T1000 (cell line): ENCODE measurements around the gene DUSP10.
A peak's percentile ranks its signal among the peaks of the same experiment; 100 is the strongest.

Experiments
- DNase-seq: peaks from one replicate; lab custom pipeline; 2025; ENCODE audit warnings: mixed read lengths; lab: John Stamatoyannopoulos, UW

The DUSP10 gene

GRCh38 chr1:221765527-221765926 is 23.6 kb upstream of the DUSP10 start:
- no peak for DNase-seq

GRCh38 chr1:221762121-221762520 is 20.2 kb upstream of the DUSP10 start:
- no peak for DNase-seq

DNA sequence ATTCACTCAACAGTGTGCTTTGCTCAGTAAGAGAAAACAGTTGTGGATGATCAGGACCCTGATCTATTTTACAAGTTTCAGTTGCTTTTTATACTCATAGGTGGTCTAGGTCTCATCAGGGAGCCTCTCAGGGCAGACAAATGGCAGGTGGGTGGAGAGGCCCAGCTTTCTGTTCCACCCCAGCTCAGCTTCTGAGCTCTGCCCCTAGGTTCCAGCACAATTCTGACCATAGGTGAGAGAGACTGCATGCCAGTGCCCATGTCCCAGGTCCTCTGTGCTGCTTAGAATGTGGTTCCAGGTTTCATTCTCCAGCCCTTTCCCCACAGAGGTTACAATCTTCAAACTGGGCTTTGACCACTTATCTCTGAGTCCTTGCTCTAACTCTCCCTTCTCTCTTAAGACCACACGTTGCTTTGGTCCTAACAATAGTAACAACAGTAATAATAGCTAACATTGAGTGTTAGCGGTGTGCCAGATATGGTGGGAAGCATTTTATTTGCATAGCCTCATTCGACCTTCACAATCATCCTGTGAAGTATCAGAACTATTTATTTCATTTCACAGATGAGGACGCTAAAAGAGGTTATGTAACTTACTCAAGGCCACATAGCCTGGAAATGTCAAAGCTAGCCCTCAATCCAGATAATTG is 19.6 kb upstream of the DUSP10 start:
- DNase-seq = no peak

DNA sequence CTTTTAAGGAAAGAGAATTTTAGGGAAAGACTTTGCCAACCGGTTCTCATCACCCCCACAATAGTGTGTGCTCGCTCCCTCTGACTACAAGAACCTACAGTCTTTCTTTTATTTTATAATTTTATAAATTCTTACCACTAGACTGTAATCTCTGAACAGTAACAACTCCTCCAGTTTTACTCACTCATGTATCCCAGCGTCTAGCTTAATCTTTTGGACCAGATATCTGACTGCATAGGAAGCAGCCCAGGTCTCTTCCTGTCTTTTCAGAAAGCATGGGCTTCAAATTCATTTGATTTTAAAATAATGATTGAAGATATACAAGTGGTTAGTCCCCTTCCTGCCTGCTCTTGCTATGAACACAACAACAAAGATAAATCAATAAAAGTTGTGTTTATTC is 19.0 kb upstream of the DUSP10 start:
- DNase-seq = no peak

- no peak for DNase-seq
These were observed 17.5 kb upstream of the DUSP10 start for GRCh38 chr1:221759436-221759835.

DNA sequence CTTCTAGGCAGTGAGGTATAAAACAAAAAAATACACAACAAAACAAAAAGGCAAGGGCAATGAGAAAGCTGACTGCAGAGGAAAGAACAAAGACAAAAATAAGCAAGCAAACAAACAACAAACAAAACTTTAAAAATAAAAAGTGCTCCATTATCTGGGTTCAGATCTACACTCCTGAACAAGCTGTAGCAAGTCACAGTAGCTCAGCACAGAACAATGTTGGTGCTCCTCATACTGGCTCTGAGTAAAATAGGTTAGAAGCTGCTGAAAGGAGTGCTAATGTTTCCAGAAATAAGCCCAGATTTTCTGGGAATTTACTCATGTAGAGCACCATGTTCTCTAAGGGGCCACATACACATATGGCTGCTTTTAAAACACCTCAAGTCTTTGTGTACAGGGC is 16.6 kb upstream of the DUSP10 start:
- no peak for DNase-seq

- no peak for DNase-seq
These were observed 15.1 kb upstream of the DUSP10 start for GRCh38 chr1:221756830-221757551.

- no peak for DNase-seq
These were observed 11.9 kb upstream of the DUSP10 start for GRCh38 chr1:221753828-221754188.

GRCh38 chr1:221751226-221751887 is 9.5 kb upstream of the DUSP10 start:
- no peak for DNase-seq

DNA sequence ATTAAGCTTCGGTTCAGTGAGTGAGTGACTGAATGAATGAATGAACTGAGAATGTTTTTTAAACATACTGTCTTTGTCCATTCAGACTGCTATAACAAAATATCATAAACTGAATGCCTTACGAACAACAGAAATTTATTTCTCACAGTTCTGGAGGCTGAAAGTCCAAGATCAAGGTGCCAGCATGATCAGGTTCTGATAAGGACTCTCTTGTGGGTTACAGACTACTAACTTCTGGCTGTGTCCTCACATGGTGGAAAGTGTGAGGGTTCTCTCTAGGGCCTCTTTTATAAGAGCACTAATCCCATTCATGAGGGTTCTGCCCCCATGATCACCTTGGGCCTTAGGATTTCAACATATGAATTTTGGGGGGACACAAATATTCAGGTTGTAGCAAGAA is 7.1 kb upstream of the DUSP10 start:
- no peak for DNase-seq

GRCh38 chr1:221747839-221748238 is 6.0 kb upstream of the DUSP10 start:
- DNase-seq = no peak

- no peak for DNase-seq
These were observed 1.7 kb upstream of the DUSP10 start for GRCh38 chr1:221743416-221744208.

- peak; percentile 73 for DNase-seq
These were observed 896 bp upstream of the DUSP10 start for GRCh38 chr1:221742555-221743415.

DNA sequence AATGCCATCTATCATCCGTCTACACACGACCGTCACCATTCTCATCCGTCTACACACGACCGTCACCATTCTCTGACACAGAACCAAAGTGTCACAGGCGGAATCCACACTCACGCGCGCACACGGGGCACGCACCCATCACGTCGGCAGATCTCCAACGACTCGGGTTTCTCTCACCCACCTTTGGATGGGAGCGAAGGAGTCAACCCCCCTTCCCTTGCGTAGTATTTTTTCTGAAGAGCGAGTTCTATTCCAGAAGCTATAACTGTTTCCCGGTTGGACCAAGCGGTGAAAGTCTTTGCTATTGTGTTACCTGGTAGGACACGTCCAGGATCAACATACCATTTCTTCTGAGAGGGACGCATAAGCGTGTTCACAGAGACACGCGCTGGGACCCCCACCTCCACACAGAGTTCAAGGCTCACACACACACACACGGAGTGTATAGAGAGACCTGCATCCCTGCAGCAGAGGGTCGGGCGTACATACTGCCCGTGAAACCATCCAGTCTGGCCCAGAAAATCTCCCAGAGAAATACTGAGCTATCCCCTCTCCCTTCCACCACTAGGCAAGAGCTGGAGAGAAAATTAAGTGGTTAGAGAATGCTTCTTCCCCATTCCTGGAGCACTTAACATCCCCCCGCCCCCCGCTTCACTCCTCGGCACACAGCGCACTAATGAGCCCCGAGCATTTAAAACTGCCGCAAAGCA is 741 bp downstream of the DUSP10 start:
- DNase-seq = no peak

- DNase-seq = no peak
These were observed 1.4 kb downstream of the DUSP10 start for GRCh38 chr1:221740369-221740992.

GRCh38 chr1:221739677-221740025 is 2.2 kb downstream of the DUSP10 start:
- no peak for DNase-seq

- DNase-seq = no peak
These were observed 2.7 kb downstream of the DUSP10 start for GRCh38 chr1:221739018-221739676.

DNA sequence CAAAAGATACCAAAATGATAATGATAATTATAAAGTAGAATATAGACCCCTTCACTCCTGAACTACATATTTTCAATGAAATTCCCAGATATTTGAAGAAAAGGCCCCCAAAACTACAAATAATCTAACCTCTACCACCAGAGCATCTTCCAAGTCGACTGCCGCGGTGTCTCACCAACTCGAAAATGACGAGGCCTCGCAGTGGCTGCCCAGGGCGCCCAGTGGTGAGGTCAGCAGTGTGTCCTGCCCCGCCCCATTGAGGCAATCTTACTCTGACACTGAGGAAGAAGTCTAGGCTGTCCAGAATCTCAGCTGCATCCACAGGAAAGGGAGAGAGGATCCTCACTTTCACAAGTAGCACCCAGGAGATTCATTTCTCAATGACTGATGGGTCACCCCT is 5.2 kb downstream of the DUSP10 start:
- DNase-seq = no peak

GRCh38 chr1:221735999-221736398 is 5.9 kb downstream of the DUSP10 start:
- no peak for DNase-seq

DNA sequence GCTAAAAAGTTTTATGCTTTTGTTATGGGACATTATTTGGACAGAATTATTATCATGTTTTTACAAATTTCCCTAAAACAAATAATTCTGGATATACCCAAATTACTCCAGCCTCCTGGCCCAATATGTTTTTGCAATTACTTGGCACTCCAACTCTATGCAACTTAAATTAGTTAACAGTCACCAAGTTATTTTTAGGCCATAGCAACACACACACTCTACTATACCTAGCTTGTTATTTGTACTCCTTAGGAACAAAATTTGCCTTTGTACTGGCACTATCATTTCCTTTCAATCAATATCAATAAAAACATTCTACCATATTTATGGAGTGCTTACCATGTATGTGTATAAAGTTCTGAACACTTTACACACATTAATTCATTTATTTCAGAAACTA is 7.7 kb downstream of the DUSP10 start:
- no peak for DNase-seq
